HG02870 (cell line): Measurements from ENCODE around the gene GRHPR.
"Not testable (repeated sequence)": the region's sequence is repeated elsewhere in the genome, so short reads cannot be mapped to it uniquely, and the experiment has no call there.

Experiments
- ATAC-seq: cut with Tn5 transposase; IDR thresholded peaks from one replicate; pipeline ENCODE4 v1.9.1; 2021; ENCODE audit warnings: mild to moderate bottlenecking, moderate library complexity; ENCODE audit not compliant: unreplicated experiment

The GRHPR gene

DNA sequence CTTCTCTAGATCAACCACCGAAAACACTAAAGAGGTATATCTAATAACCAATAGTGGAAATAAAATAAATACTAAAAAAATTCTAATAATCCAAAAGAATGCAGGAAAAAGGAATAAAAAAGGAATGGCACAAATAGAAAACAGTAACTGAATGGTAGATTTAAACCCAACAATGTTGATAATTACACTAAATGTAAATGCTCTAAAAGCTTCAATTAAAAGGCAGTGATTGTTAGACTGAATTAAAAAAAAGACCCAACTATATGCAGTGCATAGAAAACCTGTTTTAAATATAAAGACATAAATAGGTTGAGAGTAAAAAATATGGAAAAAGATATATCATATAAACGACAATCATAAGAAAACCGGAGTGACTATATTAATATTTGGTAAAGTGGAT, 51.9 kb downstream of the GRHPR start:
- no peak for ATAC-seq

DNA sequence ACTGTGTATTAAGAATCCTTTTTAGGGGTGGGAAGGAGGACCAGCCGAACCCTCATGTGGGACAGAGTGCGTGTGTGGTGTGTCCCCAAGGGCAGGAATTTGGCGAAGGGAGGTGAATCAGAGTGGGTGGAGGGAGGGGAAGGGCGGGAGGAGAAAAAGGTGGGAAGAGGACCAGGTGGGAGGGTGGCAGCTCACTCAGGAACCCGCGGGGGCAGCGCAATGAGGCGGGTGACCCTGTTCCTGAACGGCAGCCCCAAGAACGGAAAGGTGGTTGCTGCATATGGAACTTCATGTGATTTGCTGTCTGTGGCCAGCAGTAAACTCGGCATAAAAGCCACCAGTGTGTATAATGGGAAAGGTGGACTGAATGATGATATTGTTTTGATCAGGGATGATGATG, 54.4 kb downstream of the GRHPR start:
- ATAC-seq = no peak

- not testable (repeated sequence) for ATAC-seq
These were observed 54.9 kb downstream of the GRHPR start for GRCh38 chr9:37477443-37477842.

DNA sequence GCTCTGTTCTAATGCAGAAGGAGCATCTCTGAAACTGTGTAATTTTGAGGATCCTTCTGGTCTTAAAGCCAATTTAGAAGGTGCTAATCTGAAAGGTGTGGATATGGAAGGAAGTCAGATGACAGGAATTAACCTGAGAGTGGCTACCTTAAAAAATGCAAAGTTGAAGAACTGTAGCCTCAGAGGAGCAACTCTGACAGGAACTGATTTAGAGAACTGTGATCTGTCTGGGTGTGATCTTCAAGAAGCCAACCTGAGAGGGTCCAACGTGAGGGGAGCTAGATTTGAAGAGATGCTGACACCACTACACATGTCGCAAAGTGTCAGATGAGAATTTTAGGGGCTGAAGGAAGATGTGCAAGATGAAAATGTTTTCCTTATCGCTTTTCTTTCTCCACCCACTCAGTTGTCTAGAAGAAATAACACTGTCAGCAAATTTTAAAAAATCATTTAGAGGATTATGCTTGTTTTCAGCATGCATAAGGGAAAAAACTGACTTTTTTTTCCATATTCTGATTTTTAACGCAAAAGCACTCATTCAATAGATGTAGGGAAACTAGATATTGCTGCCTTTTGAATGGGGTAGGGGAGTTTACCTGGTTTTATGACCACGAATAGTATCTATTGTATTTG, 55.6 kb downstream of the GRHPR start:
- ATAC-seq = not testable (repeated sequence)

- ATAC-seq = no peak
These were observed 58.3 kb downstream of the GRHPR start for GRCh38 chr9:37480759-37481158.

GRCh38 chr9:37485389-37486255, 63.1 kb downstream of the GRHPR start, which contains the start of gene POLR1E:
TSS of gene POLR1E (plus strand) at chr9:37485948. CDS start at chr9:37486048, 100 bp downstream.
- ATAC-seq = peak; percentile 96

GRCh38 chr9:37486256-37486615, 63.7 kb downstream of the GRHPR start:
- no peak for ATAC-seq
